SU-DHL-6 (cell line): ENCODE measurements around the gene CLDN9.

ENCODE experiments used
- H2AFZ ChIP-seq: fragments of 200-600 bp; sonication (generic); 2 replicates; pipeline ENCODE4 v1.6.1; 2014; ENCODE audit warnings: low read depth, mild to moderate bottlenecking, moderate library complexity, mixed read lengths, antibody characterized with exemption, low read length; ENCODE audit not compliant: severe bottlenecking
- H3F3A ChIP-seq: fragments of 200-600 bp; shearing (Covaris generic); 2 replicates; pipeline ENCODE4 v1.6.0; 2016; ENCODE audit warnings: antibody characterized with exemption, mild to moderate bottlenecking; ENCODE audit not compliant: insufficient read depth
- H3K27ac ChIP-seq: fragments of 200-600 bp; sonication (generic); 2 replicates; pipeline ENCODE4 v1.5.1; 2016; ENCODE audit warnings: low read depth, mild to moderate bottlenecking, low read length, moderate library complexity, mixed read lengths
- H3K27me3 ChIP-seq: fragments of 200-600 bp; sonication (generic), shearing (Covaris generic); 2 replicates; pipeline ENCODE4 v1.6.0; 2014; ENCODE audit warnings: mild to moderate bottlenecking, low read length
- H3K36me3 ChIP-seq: fragments of 200-600 bp; sonication (generic); 2 replicates; pipeline ENCODE4 v1.6.1; 2014; ENCODE audit warnings: mild to moderate bottlenecking, low read length, mixed read lengths
- H3K4me2 ChIP-seq: fragments of 300-600, 200-600 bp; shearing (Covaris generic), sonication (generic); 2 replicates; pipeline ENCODE4 v1.6.0; 2014; ENCODE audit warnings: low read length, low read depth, mild to moderate bottlenecking; ENCODE audit not compliant: poor library complexity, severe bottlenecking
- H3K4me3 ChIP-seq: fragments of 200-600 bp; sonication (generic); 2 replicates; pipeline ENCODE4 v1.5.1; 2014; ENCODE audit warnings: antibody characterized with exemption, low read length, mild to moderate bottlenecking, mixed read lengths; ENCODE audit not compliant: insufficient read depth, poor library complexity, severe bottlenecking
- H3K79me2 ChIP-seq: fragments of 200-600 bp; sonication (generic); 2 replicates; pipeline ENCODE4 v1.6.1; 2014; ENCODE audit warnings: mild to moderate bottlenecking, low read length, moderate library complexity; ENCODE audit not compliant: insufficient read depth
- H3K9ac ChIP-seq: fragments of 200-600 bp; sonication (generic); 2 replicates; pipeline ENCODE4 v1.7.0; 2014; ENCODE audit warnings: mild to moderate bottlenecking, low read length
- H3K9me2 ChIP-seq: fragments of 200-600 bp; sonication (generic); replicated peaks from 2 replicates; pipeline ENCODE4 v1.6.1; 2014; ENCODE audit warnings: low read length; ENCODE audit not compliant: insufficient read depth
- H3K9me3 ChIP-seq: fragments of 200-600 bp; sonication (generic); 2 replicates; pipeline ENCODE4 v1.6.1; 2014; ENCODE audit warnings: low read length, mixed read lengths; ENCODE audit not compliant: insufficient read depth
- H4K20me1 ChIP-seq: fragments of 200-600 bp; sonication (generic); 2 replicates; pipeline ENCODE4 v1.6.1; 2014; ENCODE audit warnings: low read depth, mild to moderate bottlenecking, antibody characterized with exemption, low read length, moderate library complexity, mixed read lengths
- CTCF ChIP-seq: fragments of 200-600 bp; sonication (generic); IDR thresholded peaks from one replicate; pipeline ENCODE4 v1.5.1; 2017; ENCODE audit warnings: antibody characterized with exemption, mild to moderate bottlenecking, low read length, moderate library complexity; ENCODE audit not compliant: insufficient read depth, poor library complexity, severe bottlenecking
- EZH2phosphoT487 ChIP-seq: fragments of 200-600 bp; sonication (generic), shearing (Covaris generic); conservative IDR thresholded peaks from 2 replicates; pipeline ENCODE4 v1.6.1; 2018; ENCODE audit warnings: mild to moderate bottlenecking, antibody characterized with exemption, low read length, moderate library complexity, mixed read lengths

The CLDN9 gene

GRCh38 chr16:3044708-3045107 is 32.0 kb downstream of the CLDN9 start:
- Histone ChIP-seq H3K9me3 (no peaks in the 10 kb centered on the region), H3K36me3 (no peaks in the 10 kb centered on the region), H3K27me3 (no peaks in the 10 kb centered on the region), H3K4me2 (no peak overlapping the region), H4K20me1 (no peaks in the 10 kb centered on the region), H3K27ac (no peak overlapping the region), H2AFZ (no peak overlapping the region), H3K79me2 (no peaks in the 10 kb centered on the region), H3K9ac (no peak overlapping the region), H3F3A (no peaks in the 10 kb centered on the region), H3K4me3 (no peak overlapping the region), H3K9me2 (no peaks in the 10 kb centered on the region)
- TF ChIP-seq EZH2phosphoT487: no peak
- TF ChIP-seq CTCF: no peak

GRCh38 chr16:3045758-3046640 is 33.3 kb downstream of the CLDN9 start, which contains the start of gene MMP25:
Gene MMP25 (plus strand): TSS chr16:3046561. CDS start chr16:3046918, 357 bp downstream.
- H2AFZ ChIP-seq: no peak within 1 kb of the TSS
- H3K27me3 ChIP-seq: no peaks in the 10 kb centered on the region
- H3K4me2 ChIP-seq: peak within 1 kb of the TSS; percentile 49
- H4K20me1 ChIP-seq: no peaks in the 10 kb centered on the region
- no peaks in the 10 kb centered on the region for H3K9me3 ChIP-seq
- no peak within 1 kb of the TSS for H3K27ac ChIP-seq
- peak within 1 kb of the TSS; percentile 25 for H3K4me3 ChIP-seq
- H3F3A ChIP-seq: no peaks in the 10 kb centered on the region
- H3K9ac ChIP-seq: peak within 1 kb of the TSS; percentile 28
- H3K36me3 ChIP-seq: no peaks in the 10 kb centered on the region
- no peak; the same call in 1 of the 2 replicates for TF ChIP-seq EZH2phosphoT487
- no peak for TF ChIP-seq CTCF
- no peaks in the 10 kb centered on the region for H3K9me2 ChIP-seq
- H3K79me2 ChIP-seq: no peaks in the 10 kb centered on the region

GRCh38 chr16:3046641-3047386 is 34.1 kb downstream of the CLDN9 start:
- H2AFZ ChIP-seq: no peak overlapping the region
- H3K27me3 ChIP-seq: no peaks in the 10 kb centered on the region
- no peaks in the 10 kb centered on the region for H4K20me1 ChIP-seq
- H3F3A ChIP-seq: no peaks in the 10 kb centered on the region
- TF ChIP-seq EZH2phosphoT487 (no peak), CTCF (no peak)
- H3K9me3 ChIP-seq: no peaks in the 10 kb centered on the region
- H3K36me3 ChIP-seq: no peaks in the 10 kb centered on the region
- no peak overlapping the region for H3K27ac ChIP-seq
- H3K4me2 ChIP-seq: peak overlapping the region; percentile 49
- no peak overlapping the region for H3K4me3 ChIP-seq
- no peaks in the 10 kb centered on the region for H3K9me2 ChIP-seq
- H3K9ac ChIP-seq: no peak overlapping the region
- H3K79me2 ChIP-seq: no peaks in the 10 kb centered on the region
